GM18907 (cell line): Measurements from ENCODE around the gene ADCYAP1R1.

Experiments used
- ATAC-seq: cut with Tn5 transposase; IDR thresholded peaks from one replicate; pipeline ENCODE4 v1.9.1; 2021; ENCODE audit warnings: mild to moderate bottlenecking, moderate library complexity; ENCODE audit not compliant: unreplicated experiment

ADCYAP1R1 gene

GRCh38 chr7:31051598-31052486 lies at the start of gene ADCYAP1R1:
Gene ADCYAP1R1, plus strand, starts transcription at chr7:31052308. Its CDS starts 10,957 bp downstream, at chr7:31063265.
- ATAC-seq: no peak

- ATAC-seq: no peak
Observed at GRCh38 chr7:31003097-31003496, 49.0 kb upstream of the ADCYAP1R1 start.

- ATAC-seq: no peak
Observed at GRCh38 chr7:31003721-31004120, 48.4 kb upstream of the ADCYAP1R1 start.

- no peak for ATAC-seq
Observed at GRCh38 chr7:31004393-31004792, 47.7 kb upstream of the ADCYAP1R1 start.

GRCh38 chr7:31006857-31007256 lies 45.3 kb upstream of the ADCYAP1R1 start:
- ATAC-seq: no peak

- ATAC-seq: no peak
Observed at GRCh38 chr7:31007634-31008033, 44.5 kb upstream of the ADCYAP1R1 start.

GRCh38 chr7:31014826-31015225 lies 37.3 kb upstream of the ADCYAP1R1 start:
- ATAC-seq: no peak

- no peak for ATAC-seq
Observed at GRCh38 chr7:31017032-31017675, 35.0 kb upstream of the ADCYAP1R1 start.

- no peak for ATAC-seq
Observed at GRCh38 chr7:31017721-31018120, 34.4 kb upstream of the ADCYAP1R1 start.

- no peak for ATAC-seq
Observed at GRCh38 chr7:31019509-31019908, 32.6 kb upstream of the ADCYAP1R1 start.

GRCh38 chr7:31020161-31020560 lies 31.9 kb upstream of the ADCYAP1R1 start:
- ATAC-seq: no peak

- ATAC-seq: no peak
Observed at GRCh38 chr7:31020652-31021051, 31.5 kb upstream of the ADCYAP1R1 start.

- ATAC-seq: no peak
Observed at GRCh38 chr7:31022117-31022516, 30.0 kb upstream of the ADCYAP1R1 start.

GRCh38 chr7:31022726-31023125 lies 29.4 kb upstream of the ADCYAP1R1 start:
- ATAC-seq: no peak

- peak; percentile 47 for ATAC-seq
Observed at GRCh38 chr7:31023877-31024276, 28.2 kb upstream of the ADCYAP1R1 start.

GRCh38 chr7:31027161-31027965 lies 24.7 kb upstream of the ADCYAP1R1 start:
- peak; percentile 53 for ATAC-seq

- no peak for ATAC-seq
Observed at GRCh38 chr7:31028006-31028405, 24.1 kb upstream of the ADCYAP1R1 start.

GRCh38 chr7:31028417-31028992 lies 23.6 kb upstream of the ADCYAP1R1 start:
- ATAC-seq: no peak

- ATAC-seq: no peak
Observed at GRCh38 chr7:31029251-31030042, 22.7 kb upstream of the ADCYAP1R1 start.

GRCh38 chr7:31033674-31034300 lies 18.3 kb upstream of the ADCYAP1R1 start:
- ATAC-seq: no peak
